H1 (cell line): Measurements from ENCODE around the gene SOX6. TPM values are rescaled to one million over a fixed set of nuclear protein-coding genes. Genes with fewer than 3 reads are reported as not detected.

Experiments
- CTCF ChIA-PET: fragments of 300-600 bp; sonication (Branson Sonifier 250); formaldehyde crosslinking; loops from one replicate; lab custom pipeline; 2021; ENCODE audit not compliant: partially characterized antibody; lab: Charles Lee
- POLR2A ChIA-PET: fragments of 300-600 bp; sonication (Branson Sonifier 250); formaldehyde crosslinking; loops from one replicate; lab custom pipeline; 2021; ENCODE audit warnings: inconsistent platforms; ENCODE audit not compliant: partially characterized antibody; lab: Charles Lee
- DNase-seq, 2 experiments: peaks; one replicate each; pipeline versions ENCODE4 v3.0.0 to v3.0.0-alpha.2; 2010 to 2022; ENCODE audit warnings: low spot score in 2 of 2, low read depth in 1 of 2, mixed read lengths in 1 of 2
- FAIRE-seq: peaks from 2 replicates; lab custom pipeline; 2011; peaks lifted over from hg19 to GRCh38; lab: Jason Lieb, UNC
- H2AFZ ChIP-seq: 2 replicates; pipeline ENCODE4 v1.8.1; 2012; ENCODE audit warnings: low read length, inconsistent platforms
- H2AK5ac ChIP-seq: 2 replicates; pipeline ENCODE4 v1.6.1; 2013; ENCODE audit warnings: low read depth, low read length
- H2BK120ac ChIP-seq: replicated peaks from 2 replicates; pipeline ENCODE3; 2013; ENCODE audit warnings: low read depth, low read length, inconsistent platforms
- H2BK12ac ChIP-seq: 2 replicates; pipeline ENCODE4 v1.6.1; 2013; ENCODE audit warnings: low read depth, low read length
- H2BK15ac ChIP-seq: 2 replicates; pipeline ENCODE4 v1.6.1; 2013; ENCODE audit warnings: low read length
- H2BK20ac ChIP-seq: 2 replicates; pipeline ENCODE4 v1.6.1; 2013; ENCODE audit warnings: low read length
- H2BK5ac ChIP-seq: 2 replicates; pipeline ENCODE4 v1.6.1; 2013; ENCODE audit warnings: low read depth, low read length
- H3K14ac ChIP-seq: 2 replicates; pipeline ENCODE4 v1.6.1; 2013; ENCODE audit warnings: inconsistent platforms; ENCODE audit not compliant: insufficient read length
- H3K18ac ChIP-seq: 2 replicates; pipeline ENCODE4 v1.6.1; 2013; ENCODE audit warnings: low read length; ENCODE audit errors: extremely low read depth
- H3K23ac ChIP-seq: 2 replicates; pipeline ENCODE4 v1.6.1; 2013; ENCODE audit warnings: inconsistent platforms; ENCODE audit not compliant: insufficient read length
- H3K23me2 ChIP-seq: 2 replicates; pipeline ENCODE4 v1.6.1; 2013; ENCODE audit warnings: low read depth, low read length
- H3K27ac ChIP-seq: 2 replicates; pipeline ENCODE4 v1.6.1; 2011; ENCODE audit warnings: low read depth, low read length, inconsistent platforms
- H3K27me3 ChIP-seq, 4 experiments: replicated peaks in 1 of 4; 1 replicate in 1 of 4; 2 replicates in 3 of 4; pipeline versions ENCODE4 v1.6.1 to v1.8.1; 2011 to 2013; ENCODE audit warnings: low read length in 3 of 4, mild to moderate bottlenecking in 3 of 4, inconsistent platforms in 2 of 4, mixed read lengths in 2 of 4, moderate library complexity in 1 of 4; ENCODE audit not compliant: control insufficient read depth in 3 of 4, insufficient read depth in 3 of 4; ENCODE audit errors: extremely low read depth in 1 of 4
- H3K36me3 ChIP-seq, 4 experiments: 2 replicates each; pipeline versions ENCODE4 v1.6.1 to v1.8.1; 2011 to 2013; ENCODE audit warnings: mild to moderate bottlenecking in 4 of 4, low read length in 3 of 4, moderate library complexity in 2 of 4, control low read depth in 1 of 4, inconsistent platforms in 1 of 4; ENCODE audit not compliant: insufficient read depth in 4 of 4, control insufficient read depth in 2 of 4
- H3K4ac ChIP-seq: replicated peaks from 2 replicates; pipeline ENCODE3; 2013; ENCODE audit warnings: low read length, low read depth, mixed read lengths, inconsistent platforms; ENCODE audit not compliant: insufficient read length
- H3K4me1 ChIP-seq, 4 experiments: replicated peaks in 1 of 4; 1 replicate in 1 of 4; 2 replicates in 3 of 4; pipeline versions ENCODE4 v1.6.1 to v1.8.1; 2011 to 2013; ENCODE audit warnings: low read length in 3 of 4, inconsistent platforms in 2 of 4, mixed read lengths in 1 of 4; ENCODE audit not compliant: insufficient read depth in 4 of 4, control insufficient read depth in 3 of 4
- H3K4me2 ChIP-seq, 2 experiments: 2 replicates each; pipeline versions ENCODE4 v1.6.1 to v1.8.1; 2011 to 2013; ENCODE audit warnings: low read depth in 2 of 2, low read length in 2 of 2, control low read depth in 1 of 2, inconsistent platforms in 1 of 2, mild to moderate bottlenecking in 1 of 2; ENCODE audit not compliant: insufficient read depth in 1 of 2
- H3K4me3 ChIP-seq, 4 experiments: fragments of 200-600, 300-600 bp in 1 of 4; sonication (generic), shearing (Covaris generic), sonication (Bioruptor Twin) in 1 of 4; 2 replicates each; pipeline versions ENCODE4 v1.5.1 to v1.8.1; 2011 to 2016; ENCODE audit warnings: low read length in 4 of 4, low read depth in 3 of 4, control low read depth in 2 of 4, inconsistent platforms in 2 of 4, mild to moderate bottlenecking in 2 of 4, mixed read lengths in 1 of 4, moderate library complexity in 1 of 4; ENCODE audit not compliant: insufficient read depth in 2 of 4; ENCODE audit errors: extremely low read depth in 1 of 4
- H3K56ac ChIP-seq: replicated peaks from 2 replicates; pipeline ENCODE3; 2013; ENCODE audit warnings: low read depth, mild to moderate bottlenecking, mixed read lengths, low read length, inconsistent platforms; ENCODE audit not compliant: insufficient read length
- H3K79me1 ChIP-seq: 2 replicates; pipeline ENCODE4 v1.6.1; 2013; ENCODE audit warnings: low read depth, low read length, control low read depth
- H3K79me2 ChIP-seq, 2 experiments: 2 replicates each; pipeline versions ENCODE4 v1.6.1 to v1.8.1; 2012 to 2013; ENCODE audit warnings: low read length in 2 of 2, mild to moderate bottlenecking in 2 of 2, inconsistent platforms in 1 of 2; ENCODE audit not compliant: insufficient read depth in 2 of 2, control insufficient read depth in 1 of 2
- H3K9ac ChIP-seq, 4 experiments: replicated peaks in 1 of 4; 1 replicate in 1 of 4; 2 replicates in 3 of 4; pipeline versions ENCODE4 v1.6.1 to v1.8.1; 2011 to 2013; ENCODE audit warnings: low read depth in 3 of 4, low read length in 3 of 4, control low read depth in 2 of 4, mild to moderate bottlenecking in 2 of 4, moderate library complexity in 2 of 4, inconsistent platforms in 1 of 4; ENCODE audit errors: extremely low read depth in 1 of 4
- H3K9me3 ChIP-seq, 2 experiments: 2 replicates each; pipeline versions ENCODE4 v1.6.1 to v1.8.1; 2012 to 2013; ENCODE audit warnings: mild to moderate bottlenecking in 2 of 2, moderate library complexity in 2 of 2, control low read depth in 1 of 2, inconsistent platforms in 1 of 2, low read depth in 1 of 2, low read length in 1 of 2, mixed read lengths in 1 of 2; ENCODE audit not compliant: insufficient read depth in 2 of 2
- H4K20me1 ChIP-seq, 2 experiments: replicated peaks in 1 of 2; 2 replicates each; pipeline versions ENCODE3 to v1.8.1; 2011 to 2013; ENCODE audit warnings: inconsistent platforms in 2 of 2, low read length in 2 of 2, mild to moderate bottlenecking in 1 of 2; ENCODE audit not compliant: insufficient read depth in 2 of 2, control insufficient read depth in 1 of 2
- H4K5ac ChIP-seq: 2 replicates; pipeline ENCODE4 v1.6.1; 2013; ENCODE audit warnings: low read length, low read depth, mixed read lengths, inconsistent platforms; ENCODE audit not compliant: insufficient read length
- H4K8ac ChIP-seq: 2 replicates; pipeline ENCODE4 v1.8.0; 2013; ENCODE audit warnings: mild to moderate bottlenecking, moderate library complexity, low read length, inconsistent platforms; ENCODE audit not compliant: insufficient read depth; ENCODE audit errors: extremely low read depth
- H4K91ac ChIP-seq: replicated peaks from 2 replicates; pipeline ENCODE3; 2013; ENCODE audit warnings: low read length, mixed read lengths, inconsistent platforms; ENCODE audit not compliant: insufficient read length
- CEBPB ChIP-seq: IDR thresholded peaks from 2 replicates; pipeline ENCODE4 v1.6.1; 2012; ENCODE audit warnings: low read depth, low read length
- CHD2 ChIP-seq: IDR thresholded peaks from 2 replicates; pipeline ENCODE4 v1.6.1; 2012; ENCODE audit warnings: low read length, improper control_type of control experiment
- CREB1 ChIP-seq: IDR thresholded peaks from 2 replicates; pipeline ENCODE4 v1.6.1; 2012; ENCODE audit warnings: inconsistent platforms
- EP300 ChIP-seq, 2 experiments: IDR thresholded peaks; 1 replicate in 1 of 2; 2 replicates in 1 of 2; pipeline ENCODE4 v1.6.1; 2011 to 2012; ENCODE audit warnings: low read depth in 2 of 2, low read length in 2 of 2, mild to moderate bottlenecking in 2 of 2, borderline replicate concordance in 1 of 2, inconsistent platforms in 1 of 2, moderate library complexity in 1 of 2
- MAFK ChIP-seq: IDR thresholded peaks from 2 replicates; pipeline ENCODE4 v1.6.1; 2012; ENCODE audit warnings: low read depth, mild to moderate bottlenecking, improper control_type of control experiment, low read length
- NRF1 ChIP-seq: IDR thresholded peaks from 2 replicates; pipeline ENCODE4 v1.6.1; 2011; ENCODE audit warnings: mild to moderate bottlenecking, low read depth, low read length, improper control_type of control experiment
- RXRA ChIP-seq: IDR thresholded peaks from 2 replicates; pipeline ENCODE4 v1.6.1; 2011; ENCODE audit warnings: low read depth, mild to moderate bottlenecking, low read length, moderate library complexity; ENCODE audit not compliant: insufficient read depth
- SAP30 ChIP-seq: fragments of 300-600 bp; sonication (generic); IDR thresholded peaks from 2 replicates; pipeline ENCODE4 v1.7.1; 2012; ENCODE audit warnings: low read length, moderate library complexity, mild to moderate bottlenecking, inconsistent platforms; ENCODE audit not compliant: insufficient read depth, insufficient replicate concordance
- SRF ChIP-seq: IDR thresholded peaks from 2 replicates; pipeline ENCODE4 v1.6.1; 2011; ENCODE audit warnings: mild to moderate bottlenecking, low read depth, low read length, moderate library complexity
- TAF1 ChIP-seq: IDR thresholded peaks from 2 replicates; pipeline ENCODE4 v1.6.1; 2011; ENCODE audit warnings: mild to moderate bottlenecking, low read depth, low read length
- TAF7 ChIP-seq: optimal IDR thresholded peaks from 2 replicates; pipeline ENCODE3; 2011; ENCODE audit warnings: low read depth, mild to moderate bottlenecking, inconsistent platforms, low read length, moderate library complexity, borderline replicate concordance
- TBP ChIP-seq: IDR thresholded peaks from 2 replicates; pipeline ENCODE4 v1.6.1; 2011; ENCODE audit warnings: low read depth, low read length, improper control_type of control experiment
- WGBS, 2 experiments: shearing (Covaris generic) in 1 of 2; methylation state at CpG; one replicate each; pipeline versions ENCODE4 v1.1.6 to v1.1.7; 2013 to 2015; ENCODE audit warnings: low lambda C conversion rate in 2 of 2, mixed read lengths in 2 of 2, inconsistent platforms in 1 of 2, low coverage in 1 of 2, missing lambda C conversion rate in 1 of 2; ENCODE audit not compliant: insufficient replicate concordance in 2 of 2, insufficient coverage in 1 of 2, insufficient read length in 1 of 2; ENCODE audit errors: extremely low coverage in 1 of 2, missing lambda C conversion rate in 1 of 2; 5-methylcytosine and 5-hydroxymethylcytosine counted together
- polyA plus RNA-seq, 7 experiments: library from polyadenylated mRNA; depleted of rRNA in 3 of 7; stranded (reverse) in 5 of 7; unstranded in 2 of 7; fragments of >200 nt in 5 of 7; fragments of 200-250 nt in 2 of 7; gene quantifications; 1 replicate in 5 of 7; 2 replicates in 1 of 7; 4 replicates in 1 of 7; pipeline versions ENCODE4 v1.2.1 to v1.2.3, GENCODE V29; 2011 to 2013; ENCODE audit warnings: missing spikeins in 2 of 7, mixed read lengths in 2 of 7
- total RNA-seq: library from RNA; stranded (reverse); fragmentation: NEBNext Ultra II Directional; extraction: Animal tissue kit (Norgen Biotek cat#: 25700); gene quantifications from 2 replicates; pipeline ENCODE4 v1.2.1, GENCODE V29; 2021
- TF ChIP-seq, protein P1 (sequence below): IDR thresholded peaks from 2 replicates; pipeline ENCODE4 v1.6.1; 2011; ENCODE audit warnings: low read depth, mild to moderate bottlenecking, low read length; ENCODE audit not compliant: insufficient read depth
- TF ChIP-seq, protein P2 (sequence below): IDR thresholded peaks from 2 replicates; pipeline ENCODE4 v1.6.1; 2012; ENCODE audit warnings: inconsistent platforms

SOX6 gene
- total and polyA plus RNA-seq, 2 of the 8 experiments (the other 6 are each of a cell fraction or from before 2014, with no cell fraction given) = 0.09 TPM; not detected in 1

DNA sequence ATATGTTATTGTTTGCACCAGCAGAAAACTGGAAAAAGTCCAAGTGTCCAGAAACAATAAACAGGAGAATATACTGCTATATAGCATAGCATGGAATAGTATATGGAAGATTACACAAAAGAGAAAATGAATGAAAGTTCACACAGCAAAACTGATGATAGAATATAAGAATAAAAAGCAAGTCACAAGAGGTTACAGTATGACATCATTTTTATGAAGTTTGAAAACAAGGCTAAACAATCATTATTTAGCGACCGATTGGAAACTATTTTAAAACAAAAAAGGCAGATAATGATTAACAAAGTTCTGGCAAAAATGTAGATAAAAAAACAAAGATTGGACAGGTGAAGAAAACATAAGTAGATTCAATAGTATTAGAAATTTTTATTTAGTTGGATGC, 47.1 kb downstream of the SOX6 start:
- Histone ChIP-seq H3K4ac (no peak overlapping the region), H3K27ac (no peak overlapping the region), H3K14ac (no peak overlapping the region), H2BK20ac (no peak overlapping the region), H3K4me1 (no peaks in the 10 kb centered on the region), H3K23ac (no peak overlapping the region), H3K9me3 (no peaks in the 10 kb centered on the region), H2BK120ac (no peak overlapping the region), H3K9ac (no peak overlapping the region), H3K27me3 (no peaks in the 10 kb centered on the region), H2BK15ac (no peak overlapping the region), H3K23me2 (no peaks in the 10 kb centered on the region), H3K36me3 (no peaks in the 10 kb centered on the region), H3K79me1 (no peaks in the 10 kb centered on the region), H2BK5ac (no peak overlapping the region), H2AFZ (no peak overlapping the region), H4K91ac (no peak overlapping the region), H4K20me1 (no peaks in the 10 kb centered on the region), H2AK5ac (no peak overlapping the region), H3K79me2 (no peaks in the 10 kb centered on the region), H3K18ac (no peak overlapping the region), H4K5ac (no peak overlapping the region), H3K56ac (no peak overlapping the region), H3K4me2 (no peak overlapping the region), H4K8ac (no peak overlapping the region), H2BK12ac (no peak overlapping the region), H3K4me3 (no peak overlapping the region)
- 92% methylated on average over 2 of the region's 2 CpGs; no CpG with 5 or more reads in 1 of the 2 experiments for WGBS, 2 experiments
- ChIA-PET CTCF (no interaction called here), POLR2A (no interaction called here)
- no peak for FAIRE-seq
- DNase-seq = no peak
- TF ChIP-seq MAFK = no peak
- no peak for TF ChIP-seq TBP
- TF ChIP-seq, protein P1, sequence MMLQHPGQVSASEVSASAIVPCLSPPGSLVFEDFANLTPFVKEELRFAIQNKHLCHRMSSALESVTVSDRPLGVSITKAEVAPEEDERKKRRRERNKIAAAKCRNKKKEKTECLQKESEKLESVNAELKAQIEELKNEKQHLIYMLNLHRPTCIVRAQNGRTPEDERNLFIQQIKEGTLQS = no peak
- no peak for TF ChIP-seq NRF1
- TF ChIP-seq CEBPB = no peak
- TF ChIP-seq CHD2 = no peak
- TF ChIP-seq EP300 (IDR thresholded peaks at IDR 0.05; ENCODE audit: borderline replicate concordance in 1 of 2, low read depth in 2 of 2, low read length in 2 of 2) = no peak
- no peak for TF ChIP-seq SRF
- no peak for TF ChIP-seq SAP30
- TF ChIP-seq, protein P2, sequence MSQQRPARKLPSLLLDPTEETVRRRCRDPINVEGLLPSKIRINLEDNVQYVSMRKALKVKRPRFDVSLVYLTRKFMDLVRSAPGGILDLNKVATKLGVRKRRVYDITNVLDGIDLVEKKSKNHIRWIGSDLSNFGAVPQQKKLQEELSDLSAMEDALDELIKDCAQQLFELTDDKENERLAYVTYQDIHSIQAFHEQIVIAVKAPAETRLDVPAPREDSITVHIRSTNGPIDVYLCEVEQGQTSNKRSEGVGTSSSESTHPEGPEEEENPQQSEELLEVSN = no peak
- no peak for TF ChIP-seq TAF1
- TF ChIP-seq CREB1 = no peak
- TF ChIP-seq TAF7 = no peak
- no peak for TF ChIP-seq RXRA
